ENCODE data around the gene SUN5. TPM values are rescaled to one million over a fixed set of nuclear protein-coding genes. Genes with fewer than 3 reads are reported as not detected.

The SUN5 gene
- total RNA-seq, 1 donor from 2014 or later: not detected

GRCh38 chr20:33018169-33018931 is 14.1 kb upstream of the SUN5 start:
- intact Hi-C loops (cut with micrococcal nuclease): no loop called here
- no peak overlapping the region for H3K27ac Mint-ChIP-seq
- no peak for ATAC-seq (ENCODE audit: low read depth)

GRCh38 chr20:33017542-33017941 is 13.3 kb upstream of the SUN5 start:
- intact Hi-C loops (cut with micrococcal nuclease): no loop called here
- H3K36me3 Mint-ChIP-seq (ENCODE audit: low read depth): no peaks in the 10 kb centered on the region
- H3K27ac Mint-ChIP-seq: no peak overlapping the region
- no peak for ATAC-seq (ENCODE audit: low read depth)
- H3K4me3 Mint-ChIP-seq: no peak overlapping the region
- no peak for DNase-seq
- no peaks in the 10 kb centered on the region for H3K9me3 Mint-ChIP-seq
- H3K27me3 Mint-ChIP-seq: no peaks in the 10 kb centered on the region
- no peak for TF ChIP-seq CTCF (IDR thresholded peaks at IDR 0.05)
- no peaks in the 10 kb centered on the region for H3K4me1 Mint-ChIP-seq
- ChIA-PET POLR2A (no interaction called here), CTCF (no interaction called here)

More at GRCh38 chr20:33018169-33018931, 14.1 kb upstream of the SUN5 start:
- POLR2A ChIA-PET: no interaction called here
- DNase-seq: no peak
- CTCF ChIA-PET: no interaction called here
- H3K4me1 Mint-ChIP-seq: no peaks in the 10 kb centered on the region
- no peak for TF ChIP-seq CTCF (IDR thresholded peaks at IDR 0.05)
- no peaks in the 10 kb centered on the region for H3K9me3 Mint-ChIP-seq
- H3K4me3 Mint-ChIP-seq: no peak overlapping the region
- H3K36me3 Mint-ChIP-seq (ENCODE audit: low read depth): no peaks in the 10 kb centered on the region
- H3K27me3 Mint-ChIP-seq: no peaks in the 10 kb centered on the region

GRCh38 chr20:33016581-33017109 is 12.4 kb upstream of the SUN5 start:
- POLR2A ChIA-PET: no interaction called here
- H3K27ac Mint-ChIP-seq: no peak overlapping the region

DNA sequence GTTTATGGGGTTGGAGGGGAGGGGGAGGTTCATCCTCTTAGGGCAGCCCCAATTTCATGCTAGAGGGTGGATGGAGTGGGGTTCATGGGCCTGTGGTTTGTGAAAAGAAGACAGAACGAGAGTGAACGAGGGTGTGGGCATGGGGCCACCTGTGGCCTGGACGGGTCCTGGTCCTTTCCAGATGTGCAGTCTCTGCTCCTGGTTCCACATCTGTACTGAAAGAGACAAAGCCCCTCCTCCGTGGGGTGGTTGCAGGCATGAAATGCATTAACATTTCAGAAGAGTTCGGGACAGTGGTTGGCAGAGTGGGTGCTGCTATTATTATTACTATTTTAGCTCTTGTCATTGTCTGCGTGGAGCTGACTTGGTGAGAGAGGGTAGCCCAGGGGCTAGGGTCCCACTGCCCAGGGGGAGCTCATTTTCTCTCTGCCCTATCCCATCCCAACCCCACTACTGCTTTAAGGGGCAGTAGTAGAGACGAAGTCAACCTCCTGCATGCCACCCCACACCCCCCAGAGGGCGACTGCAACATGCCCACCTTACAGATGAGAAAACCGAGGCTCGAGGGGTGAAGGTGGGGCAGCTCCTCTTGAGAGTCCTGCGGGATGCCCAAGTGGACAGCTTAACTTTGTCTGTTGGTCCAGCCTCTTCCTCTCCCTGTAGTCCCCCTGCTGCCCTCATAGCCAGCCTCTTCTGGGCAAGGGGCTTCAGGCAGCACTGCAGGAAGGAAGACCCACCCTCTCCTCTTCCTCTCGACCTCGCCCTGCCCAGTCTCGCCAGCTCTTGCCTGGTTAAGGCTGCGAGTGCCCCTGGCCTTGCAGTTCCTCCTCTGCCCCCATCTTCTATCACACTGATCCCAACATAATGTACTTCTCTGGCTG is 11.7 kb upstream of the SUN5 start:
- CTCF ChIA-PET: interaction anchor here (0.6 kb wide), 1 partner anchor 41 kb away, joined by 5 read pairs; no protein-coding TSS in a partner anchor
- POLR2A ChIA-PET: no interaction called here
- Mint-ChIP-seq H3K27ac (no peak overlapping the region), H3K4me1 (no peaks in the 10 kb centered on the region), H3K36me3 (ENCODE audit: low read depth) (no peaks in the 10 kb centered on the region), H3K27me3 (no peaks in the 10 kb centered on the region), H3K4me3 (no peak overlapping the region), H3K9me3 (no peaks in the 10 kb centered on the region)
- DNase-seq: no peak
- intact Hi-C loops (cut with micrococcal nuclease): no loop called here
- TF ChIP-seq CTCF (IDR thresholded peaks at IDR 0.05): no peak
- ATAC-seq (ENCODE audit: low read depth): no peak

More at GRCh38 chr20:33016581-33017109, 12.4 kb upstream of the SUN5 start:
- H3K9me3 Mint-ChIP-seq: no peaks in the 10 kb centered on the region
- H3K36me3 Mint-ChIP-seq (ENCODE audit: low read depth): no peaks in the 10 kb centered on the region
- DNase-seq (no peak), ATAC-seq (ENCODE audit: low read depth) (no peak)
- no peak overlapping the region for H3K4me3 Mint-ChIP-seq
- no peak for TF ChIP-seq CTCF (IDR thresholded peaks at IDR 0.05)
- no peaks in the 10 kb centered on the region for H3K4me1 Mint-ChIP-seq
- no peaks in the 10 kb centered on the region for H3K27me3 Mint-ChIP-seq
- intact Hi-C loops (cut with micrococcal nuclease): no loop called here
- CTCF ChIA-PET: interaction anchor here (0.6 kb wide), 1 partner anchor 41 kb away, joined by 5 read pairs; no protein-coding TSS in a partner anchor

DNA sequence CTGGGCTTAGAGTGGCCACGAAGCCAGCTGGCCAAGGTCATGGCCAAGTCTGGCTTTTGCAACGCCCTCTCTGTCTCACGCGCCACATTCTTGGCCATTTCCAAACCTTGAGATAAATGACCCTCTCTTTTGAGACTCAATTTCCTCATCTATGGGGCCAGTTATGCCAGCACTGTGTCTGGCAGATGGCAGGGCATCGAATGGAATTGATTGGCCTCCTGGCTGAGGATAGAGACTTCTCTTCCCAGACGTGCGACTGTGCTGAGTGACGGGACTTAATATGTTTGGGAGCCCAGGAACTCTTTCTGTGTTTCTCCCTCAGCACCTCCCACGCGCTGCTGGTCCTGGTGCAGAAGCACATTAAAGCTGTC is 10.9 kb upstream of the SUN5 start:
- no peaks in the 10 kb centered on the region for H3K9me3 Mint-ChIP-seq
- H3K27me3 Mint-ChIP-seq: no peaks in the 10 kb centered on the region
- no peak overlapping the region for H3K4me3 Mint-ChIP-seq
- no peak for TF ChIP-seq CTCF (IDR thresholded peaks at IDR 0.05)
- no peak overlapping the region for H3K27ac Mint-ChIP-seq
- no peak for DNase-seq
- no peak for ATAC-seq (ENCODE audit: low read depth)
- intact Hi-C loops (cut with micrococcal nuclease): no loop called here
- H3K4me1 Mint-ChIP-seq: no peaks in the 10 kb centered on the region
- no peaks in the 10 kb centered on the region for H3K36me3 Mint-ChIP-seq (ENCODE audit: low read depth)
- POLR2A ChIA-PET: no interaction called here
- CTCF ChIA-PET: no interaction called here
